Measurements from ENCODE around the gene GMPPA.
A peak's percentile ranks its signal among the peaks of the same experiment; 100 is the strongest.

GMPPA gene

DNA sequence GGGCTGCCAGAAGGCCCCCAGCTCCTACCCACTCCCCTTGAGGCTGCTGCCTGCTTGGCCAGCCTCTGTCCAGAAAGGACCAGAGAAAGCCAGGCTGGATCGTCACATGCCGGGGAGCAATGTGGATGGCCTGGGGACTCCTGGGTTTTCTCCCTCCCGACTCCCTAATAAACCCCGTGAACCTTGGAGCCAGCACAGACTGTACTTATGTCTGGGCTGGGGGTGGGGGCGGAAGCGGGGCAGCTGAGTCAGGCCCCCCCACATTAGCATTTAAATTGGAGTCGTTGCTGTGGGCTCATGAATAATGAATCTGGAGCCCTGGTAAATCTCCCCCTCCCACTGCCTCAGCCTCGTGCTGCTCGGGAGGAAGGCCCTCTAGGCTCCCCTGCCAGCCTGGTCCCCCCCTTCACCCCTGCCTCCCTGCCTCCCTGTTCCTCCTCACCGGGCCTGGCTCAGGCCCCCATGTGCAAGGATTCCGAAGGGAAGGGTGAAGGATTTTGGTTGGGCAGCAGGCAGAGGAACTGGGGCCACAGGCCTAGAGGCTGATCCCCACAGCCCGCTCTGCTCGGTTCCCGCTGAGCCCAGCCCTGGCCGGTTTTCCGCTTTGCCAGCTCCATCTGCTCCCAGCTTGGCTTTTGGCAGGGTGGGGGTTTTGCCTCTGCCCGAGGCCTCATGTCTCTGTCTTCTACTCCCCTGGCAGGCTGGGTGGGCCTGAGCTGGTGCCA is 8.3 kb downstream of the GMPPA start:
- no peak for DNase-seq

DNA sequence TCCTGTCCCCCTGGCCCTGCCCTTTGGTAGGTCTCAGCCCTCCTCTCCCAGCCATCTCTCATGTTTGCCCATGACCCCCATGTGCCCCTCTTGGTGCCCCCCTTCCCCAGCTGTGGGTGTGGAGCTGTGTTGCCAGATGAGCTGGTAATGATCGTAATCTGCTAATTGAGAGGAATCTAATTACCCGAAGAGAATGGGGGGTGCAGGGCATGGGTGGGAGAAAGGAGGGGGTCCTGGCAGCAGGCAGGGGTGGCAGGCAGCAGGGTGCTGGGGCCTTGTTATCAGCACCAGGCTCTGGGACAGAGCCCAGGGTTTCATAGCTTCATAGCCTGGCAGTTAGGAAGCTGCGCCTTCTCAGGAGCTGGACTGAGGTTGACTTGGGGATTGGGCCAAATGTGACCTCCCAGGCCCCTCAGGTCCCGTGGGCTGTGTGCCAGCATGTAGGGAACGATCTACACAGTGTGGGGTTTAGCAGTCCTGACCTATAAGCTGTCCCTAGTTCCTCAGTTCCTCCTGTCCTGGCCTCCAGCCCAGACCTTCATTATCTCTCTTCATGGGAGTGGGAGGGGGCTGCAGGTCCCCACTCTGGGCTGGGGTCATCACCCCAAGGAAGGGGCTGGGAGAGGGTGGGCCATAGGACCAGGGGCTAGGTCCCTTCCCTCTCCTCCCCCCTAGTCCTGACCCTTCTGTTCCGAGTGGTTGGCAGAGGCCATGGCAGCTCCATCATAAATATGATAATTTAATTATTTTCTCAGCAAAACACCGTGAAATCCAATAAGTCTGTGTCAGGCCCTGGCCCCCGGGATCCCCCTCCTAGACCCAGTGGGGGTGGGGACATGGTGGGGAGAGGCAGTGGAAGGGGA is 9.1 kb downstream of the GMPPA start:
- DNase-seq = no peak

- no peak for DNase-seq
Measured at GRCh38 chr2:219508444-219508734, 9.7 kb downstream of the GMPPA start.

- peak; percentile 77 for DNase-seq
Measured at GRCh38 chr2:219508971-219509779, 10.5 kb downstream of the GMPPA start.

DNA sequence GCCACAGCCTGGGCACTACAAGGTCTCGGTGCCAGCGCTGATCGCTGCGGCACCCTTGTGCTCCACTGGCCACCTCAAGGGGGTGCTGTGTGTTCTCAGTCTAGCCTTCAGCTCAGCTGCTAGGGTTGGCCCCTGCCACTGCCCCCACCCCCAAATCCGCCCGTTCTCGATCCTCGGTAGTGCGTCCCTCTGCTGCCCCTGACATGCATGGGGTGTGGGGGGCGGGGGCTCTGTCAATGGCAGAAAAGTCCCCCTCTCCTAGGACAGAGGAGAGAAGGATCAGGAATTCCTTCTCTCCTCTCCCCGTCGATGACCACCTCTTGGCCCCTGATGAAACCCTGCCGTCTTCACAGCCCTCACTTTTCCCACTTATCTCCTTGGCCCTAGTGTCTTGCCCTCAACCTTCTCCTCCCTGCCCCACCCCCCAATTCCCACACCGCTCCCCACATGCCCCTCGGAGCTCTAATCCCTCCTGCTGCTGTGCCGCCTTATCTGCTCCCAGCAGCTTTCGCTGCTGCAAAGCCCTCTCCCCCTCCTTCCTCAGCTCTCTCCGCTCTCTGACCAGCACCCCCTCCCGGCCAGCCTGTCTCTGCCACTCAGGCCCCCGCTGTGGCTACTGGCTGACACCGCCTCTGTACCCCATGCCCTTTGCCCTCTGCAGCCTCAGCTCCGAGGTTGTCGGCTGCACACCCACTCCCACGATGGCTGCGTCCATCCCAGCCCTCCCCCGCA is 11.3 kb downstream of the GMPPA start:
- DNase-seq = peak; percentile 62

GRCh38 chr2:219510512-219511135 is 11.9 kb downstream of the GMPPA start:
- DNase-seq = no peak

DNA sequence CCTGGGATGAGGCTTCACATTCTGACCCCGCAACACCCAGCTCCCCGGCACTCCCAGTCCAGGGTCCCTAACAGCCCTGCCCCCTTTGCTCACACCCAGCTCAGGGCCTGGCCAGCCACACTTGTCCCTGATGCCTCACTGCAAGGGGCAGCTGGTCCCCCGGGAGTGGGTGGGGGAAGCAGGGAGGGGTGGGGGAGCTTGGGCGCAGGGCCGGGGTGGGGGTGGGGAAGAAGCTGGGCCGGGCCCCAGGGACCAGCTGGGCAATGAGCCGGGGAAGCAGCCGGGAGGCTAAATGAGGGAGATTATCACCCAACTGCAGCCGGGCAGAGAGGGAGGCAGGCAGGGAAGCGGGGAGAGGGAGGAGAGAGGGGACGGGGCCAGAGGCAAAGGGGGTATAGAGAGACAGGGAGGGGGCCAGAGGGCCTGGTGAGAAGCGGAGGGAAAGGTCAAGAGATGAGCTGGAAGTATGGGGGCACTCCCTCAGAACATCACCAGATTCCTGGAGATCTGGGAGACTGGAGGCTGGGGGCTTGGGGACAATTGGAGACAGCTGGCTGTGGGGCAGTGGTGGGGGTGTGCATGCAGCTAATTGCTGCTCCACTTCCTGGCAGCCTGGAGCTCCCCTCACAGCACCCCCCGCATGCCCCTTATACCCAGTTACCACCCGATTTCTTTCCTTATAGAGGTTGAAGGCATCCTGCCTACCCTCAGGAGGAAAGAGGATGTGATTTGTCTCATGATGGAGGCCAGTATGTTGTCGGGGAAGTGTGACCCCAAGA is 13.0 kb downstream of the GMPPA start:
- DNase-seq = no peak

GRCh38 chr2:219512524-219513216 is 14.0 kb downstream of the GMPPA start:
- DNase-seq = no peak

GRCh38 chr2:219513787-219514186 is 15.1 kb downstream of the GMPPA start:
- no peak for DNase-seq

- no peak for DNase-seq
Measured at GRCh38 chr2:219514196-219514761, 15.6 kb downstream of the GMPPA start, which contains the start of gene ASIC4. Gene ASIC4, plus strand, starts transcription at chr2:219514482. Its CDS starts 243 bp downstream, at chr2:219514725.

DNA sequence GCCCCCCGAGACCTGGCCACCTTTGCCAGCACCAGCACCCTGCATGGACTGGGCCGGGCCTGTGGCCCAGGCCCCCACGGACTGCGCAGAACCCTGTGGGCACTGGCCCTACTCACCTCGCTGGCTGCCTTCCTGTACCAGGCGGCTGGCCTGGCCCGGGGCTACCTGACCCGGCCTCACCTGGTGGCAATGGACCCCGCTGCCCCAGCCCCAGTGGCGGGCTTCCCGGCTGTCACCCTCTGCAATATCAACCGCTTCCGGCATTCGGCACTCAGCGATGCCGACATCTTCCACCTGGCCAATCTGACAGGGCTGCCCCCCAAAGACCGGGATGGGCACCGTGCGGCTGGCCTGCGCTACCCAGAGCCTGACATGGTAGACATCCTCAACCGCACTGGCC is 16.1 kb downstream of the GMPPA start:
- DNase-seq = no peak

GRCh38 chr2:219515874-219516629 is 17.4 kb downstream of the GMPPA start:
- DNase-seq = no peak

GRCh38 chr2:219516888-219517287 is 18.2 kb downstream of the GMPPA start:
- DNase-seq = no peak

DNA sequence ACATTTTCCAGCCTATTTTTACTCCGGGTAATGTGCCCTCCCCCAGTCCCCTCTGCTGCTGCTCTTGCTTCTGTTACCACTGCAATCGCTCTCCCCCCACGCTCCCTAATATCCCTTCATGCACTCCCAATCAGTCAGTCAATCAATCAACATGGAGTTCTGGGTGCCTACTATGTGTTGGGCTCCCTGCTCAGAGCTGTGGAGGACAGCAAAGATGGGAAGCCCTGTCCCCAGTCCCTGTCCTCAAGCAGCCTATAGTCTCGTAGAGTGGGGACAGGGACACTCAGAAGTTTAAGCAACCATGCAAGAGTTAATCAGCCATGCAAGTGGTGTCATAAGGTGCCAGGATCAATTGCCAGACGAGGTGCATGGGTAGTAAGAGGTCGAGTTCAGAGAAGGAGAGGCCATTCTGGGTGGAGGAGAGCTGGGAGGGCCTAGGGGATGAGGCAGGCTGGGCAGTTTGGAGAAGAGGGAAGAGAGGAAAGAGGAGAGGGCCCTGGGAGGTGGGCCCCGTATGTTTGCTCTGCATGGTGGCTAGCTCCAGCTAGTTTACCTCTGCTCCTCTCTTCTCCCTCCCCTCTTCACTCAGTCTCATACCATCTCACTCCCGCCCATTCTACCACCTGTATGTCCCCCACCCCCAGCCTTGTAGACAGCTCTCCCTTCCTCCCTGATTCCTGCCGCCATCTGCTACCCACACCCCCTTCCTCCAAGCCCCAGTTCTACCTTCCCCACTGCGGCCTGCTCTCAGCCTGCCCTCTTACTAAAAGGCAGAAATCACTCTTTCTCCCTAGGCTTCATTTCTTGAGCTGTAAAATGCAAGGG is 19.5 kb downstream of the GMPPA start:
- no peak for DNase-seq

GRCh38 chr2:219519526-219519916 is 20.8 kb downstream of the GMPPA start:
- no peak for DNase-seq

- no peak for DNase-seq
Measured at GRCh38 chr2:219520079-219520478, 21.4 kb downstream of the GMPPA start.

DNA sequence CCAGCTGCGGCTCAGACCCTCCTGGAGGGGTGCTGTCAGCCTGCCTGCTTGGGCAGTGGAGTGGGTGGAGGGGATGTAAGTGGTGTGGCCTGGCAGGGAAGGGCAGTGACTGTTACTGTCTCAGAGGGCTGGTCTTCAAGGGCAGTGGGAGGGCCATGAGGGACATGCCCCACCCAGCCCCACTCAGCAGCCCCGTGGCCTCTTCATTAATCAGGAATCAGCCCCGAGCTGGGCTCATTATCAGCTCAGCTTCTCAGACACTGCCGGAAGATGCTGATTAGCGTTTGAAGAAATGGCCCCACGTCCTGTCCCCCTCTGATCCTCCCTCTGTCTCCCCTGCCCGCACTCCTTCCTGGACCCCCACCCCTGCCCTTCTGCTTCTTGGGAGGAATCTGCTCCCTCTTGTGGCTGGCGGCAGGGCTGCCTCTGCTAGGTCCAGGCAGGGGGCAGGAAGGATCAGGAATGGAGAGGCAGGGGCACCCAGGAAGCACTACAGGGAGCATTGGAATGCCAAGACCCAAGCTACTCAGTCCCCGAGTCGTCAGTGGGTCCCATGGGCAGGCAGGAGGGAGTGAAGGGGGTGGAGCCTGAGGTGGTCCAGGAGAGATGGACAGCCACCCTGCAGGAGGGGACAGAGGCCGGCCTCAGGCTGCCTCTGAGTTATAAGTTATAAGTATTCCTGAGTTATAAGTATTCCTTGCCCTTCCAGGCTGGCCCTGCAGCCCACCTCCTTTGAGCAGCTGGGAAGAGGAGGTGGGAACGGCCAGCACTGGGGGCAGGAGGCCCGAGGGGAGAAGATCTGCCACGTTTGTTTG is 22.6 kb downstream of the GMPPA start:
- DNase-seq = peak; percentile 35

Data from NCI-H2227 treated with DMSO at 0.1 percent for 48 hours (cell line).